GM23338 (cell line): Measurements from ENCODE around the gene ELMO3. TPM values are rescaled to one million over a fixed set of nuclear protein-coding genes. Genes with fewer than 3 reads are reported as not detected.

ENCODE experiments used
- ATAC-seq: fragments of 200-7000 bp; cut with Tn5 transposase; 3 replicates; pipeline ENCODE4 v1.9.1; 2020
- DNase-seq: peaks from one replicate; pipeline ENCODE4 v3.0.0-alpha.2; 2015; ENCODE audit warnings: low spot score
- H2AFZ ChIP-seq: fragments of 200-600 bp; sonication (generic); 2 replicates; pipeline ENCODE4 v1.8.0; 2016; ENCODE audit warnings: antibody characterized with exemption, mild to moderate bottlenecking, moderate library complexity
- H3F3A ChIP-seq: fragments of 200-600 bp; sonication (generic); replicated peaks from 2 replicates; pipeline ENCODE4 v1.8.0; 2017; ENCODE audit warnings: antibody characterized with exemption, mixed run types, low read depth
- H3K27ac ChIP-seq: fragments of 200-600 bp; sonication (generic); 2 replicates; pipeline ENCODE4 v1.6.1; 2016; ENCODE audit warnings: low read depth
- H3K27me3 ChIP-seq: fragments of 200-600 bp; sonication (generic); 2 replicates; pipeline ENCODE4 v1.8.0; 2016; ENCODE audit warnings: mild to moderate bottlenecking, mixed run types, moderate library complexity; ENCODE audit not compliant: insufficient read depth
- H3K36me3 ChIP-seq: fragments of 200-600 bp; sonication (generic); 2 replicates; pipeline ENCODE4 v1.8.0; 2016; ENCODE audit warnings: mild to moderate bottlenecking; ENCODE audit not compliant: insufficient read depth
- H3K4me1 ChIP-seq: fragments of 200-600 bp; sonication (generic); 2 replicates; pipeline ENCODE4 v1.8.0; 2016; ENCODE audit warnings: mild to moderate bottlenecking, moderate library complexity; ENCODE audit not compliant: insufficient read depth
- H3K4me2 ChIP-seq: fragments of 200-600 bp; sonication (generic); 2 replicates; pipeline ENCODE4 v1.7.1; 2017; ENCODE audit warnings: mixed run types
- H3K4me3 ChIP-seq: fragments of 200-600 bp; sonication (generic); 2 replicates; pipeline ENCODE4 v1.6.1; 2016; ENCODE audit warnings: mixed run types
- H3K79me2 ChIP-seq: fragments of 200-600 bp; sonication (generic); replicated peaks from 2 replicates; pipeline ENCODE4 v1.8.0; 2017; ENCODE audit warnings: mild to moderate bottlenecking; ENCODE audit not compliant: insufficient read depth
- H3K9me2 ChIP-seq: fragments of 200-600 bp; sonication (generic); 2 replicates; pipeline ENCODE4 v1.8.0; 2017; ENCODE audit not compliant: insufficient read depth
- H4K20me1 ChIP-seq: fragments of 200-600 bp; sonication (generic); replicated peaks from 2 replicates; pipeline ENCODE4 v1.8.0; 2017; ENCODE audit warnings: mild to moderate bottlenecking; ENCODE audit not compliant: insufficient read depth
- H3K27ac Mint-ChIP-seq: 2 replicates; pipeline ENCODE4 v1.8.0; 2020; ENCODE audit warnings: inconsistent platforms, mild to moderate bottlenecking, moderate library complexity, mixed read lengths
- H3K27me3 Mint-ChIP-seq: 3 replicates; pipeline ENCODE4 v1.8.0; 2022; ENCODE audit warnings: low read depth, mild to moderate bottlenecking, moderate library complexity, mixed read lengths, inconsistent platforms; ENCODE audit not compliant: insufficient read depth, poor library complexity
- H3K36me3 Mint-ChIP-seq: 3 replicates; pipeline ENCODE4 v1.8.0; 2021; ENCODE audit warnings: low read depth, mild to moderate bottlenecking, inconsistent platforms, moderate library complexity, mixed read lengths
- H3K4me1 Mint-ChIP-seq: 3 replicates; pipeline ENCODE4 v1.8.0; 2020; ENCODE audit warnings: mild to moderate bottlenecking, inconsistent platforms, mixed read lengths
- H3K4me3 Mint-ChIP-seq: 3 replicates; pipeline ENCODE4 v1.8.0; 2021; ENCODE audit warnings: moderate library complexity, mild to moderate bottlenecking, inconsistent platforms, mixed read lengths
- H3K9me3 Mint-ChIP-seq: 3 replicates; pipeline ENCODE4 v1.8.0; 2020; ENCODE audit warnings: moderate library complexity, mild to moderate bottlenecking, inconsistent platforms, mixed read lengths
- CREB1 ChIP-seq: fragments of 250-450 bp; sonication (Bioruptor Pico); IDR thresholded peaks from 2 replicates; pipeline ENCODE4 v1.5.0; 2020; ENCODE audit warnings: low read depth, mild to moderate bottlenecking, moderate library complexity
- EZH2phosphoT487 ChIP-seq: fragments of 200-600 bp; sonication (generic); IDR thresholded peaks from one replicate; pipeline ENCODE4 v1.8.1; 2018; ENCODE audit warnings: antibody characterized with exemption; ENCODE audit not compliant: unreplicated experiment
- JUNB ChIP-seq: IDR thresholded peaks from one replicate; pipeline ENCODE4 v1.6.1; 2016; ENCODE audit warnings: antibody characterized with exemption; ENCODE audit not compliant: unreplicated experiment
- NANOG ChIP-seq: IDR thresholded peaks from 2 replicates; pipeline ENCODE4 v1.6.1; 2016; ENCODE audit warnings: antibody characterized with exemption, borderline replicate concordance
- POLR2AphosphoS5 ChIP-seq: IDR thresholded peaks from 2 replicates; pipeline ENCODE4 v1.6.1; 2016; ENCODE audit warnings: antibody characterized with exemption, low read depth
- STAT1 ChIP-seq: IDR thresholded peaks from one replicate; pipeline ENCODE4 v1.6.1; 2016; ENCODE audit warnings: antibody characterized with exemption; ENCODE audit not compliant: unreplicated experiment
- ZNF114 ChIP-seq: fragments of 250-450 bp; sonication (Bioruptor Pico); IDR thresholded peaks from 2 replicates; pipeline ENCODE4 v1.5.0; 2020; ENCODE audit warnings: mild to moderate bottlenecking, moderate library complexity
- ZNF331 ChIP-seq: fragments of 250-450 bp; sonication (Bioruptor Pico); IDR thresholded peaks from 2 replicates; pipeline ENCODE4 v1.5.0; 2020; ENCODE audit warnings: low read depth, mild to moderate bottlenecking, moderate library complexity
- polyA plus RNA-seq: library from polyadenylated mRNA; unstranded; fragments of >200 nt; fragmentation: Nextera tagmentation; extraction: Ambion mirVana; gene quantifications from 2 replicates; pipeline ENCODE4 v1.2.1, GENCODE V29; 2016
- total RNA-seq: library from RNA; depleted of rRNA; stranded (reverse); fragments of >200 nt; shearing (Covaris generic); gene quantifications from 2 replicates; pipeline ENCODE4 v1.2.3, GENCODE V29; 2014
- TF ChIP-seq, protein P1 (sequence below): IDR thresholded peaks from 2 replicates; pipeline ENCODE4 v1.6.1; 2016; ENCODE audit warnings: antibody characterized with exemption
- TF ChIP-seq, protein P2 (sequence below): fragments of 250-450 bp; sonication (Bioruptor Pico); IDR thresholded peaks from 2 replicates; pipeline ENCODE4 v1.5.0; 2020; ENCODE audit warnings: mild to moderate bottlenecking, moderate library complexity

The ELMO3 gene
- total and polyA plus RNA-seq, 2 experiments from 2014 or later, result 4.7 to 16.2 TPM

DNA sequence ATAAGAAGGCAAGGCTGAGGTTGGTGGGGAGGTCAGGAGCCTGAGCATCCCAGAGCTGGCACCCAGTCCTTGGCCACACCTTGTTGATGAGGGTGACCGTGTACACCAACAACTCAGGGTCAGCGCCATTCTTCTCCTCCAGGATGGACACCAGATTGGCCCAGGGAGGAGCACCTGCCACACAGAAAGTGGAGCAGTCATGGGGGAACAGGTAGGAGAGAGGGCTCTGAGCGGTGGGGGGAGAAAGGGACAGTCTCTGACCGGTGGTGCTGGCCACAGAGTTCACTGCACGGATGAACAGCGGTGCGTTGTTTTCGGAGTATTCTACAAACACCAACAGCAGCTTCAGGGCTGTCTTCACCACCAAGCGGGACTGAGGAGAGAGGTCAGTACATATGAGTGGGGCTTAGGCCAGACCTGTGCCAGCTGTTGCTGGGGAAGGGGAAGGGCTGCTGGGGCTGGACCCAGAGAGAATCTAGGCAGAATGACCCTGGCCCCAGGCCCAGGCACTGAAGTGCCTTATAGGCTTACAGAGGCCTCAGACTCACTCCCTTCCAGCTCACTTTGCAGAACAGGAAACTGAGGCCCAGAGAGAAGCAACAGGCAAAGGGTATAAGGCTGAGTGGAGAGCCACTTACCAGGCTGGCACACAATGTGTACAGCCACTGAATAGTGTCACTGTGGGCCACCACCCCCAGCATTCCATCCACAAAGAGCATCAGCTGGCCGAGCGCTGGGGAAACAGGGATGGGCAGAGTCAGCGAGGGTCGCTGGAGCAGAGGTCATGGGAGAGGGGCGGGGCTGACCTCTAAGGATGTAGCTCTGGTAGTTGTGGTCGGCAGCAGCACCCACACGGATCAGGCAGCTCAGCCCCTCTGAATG lies 38.7 kb downstream of the ELMO3 start:
- Histone ChIP-seq H3F3A (0 out of 2 replicates have a peak, but pooled peaks cover 9% of the 10 kb centered on the region), H3K4me3 (no peak overlapping the region), H3K27me3 (no peaks in the 10 kb centered on the region), H3K36me3 (peaks cover 6% of the 10 kb centered on the region; the same call in 1 of the 2 replicates), H3K9me2 (no peaks in the 10 kb centered on the region), H3K4me2 (no peak overlapping the region), H2AFZ (no peak overlapping the region), H3K79me2 (peaks cover 8% of the 10 kb centered on the region; the same call in 1 of the 2 replicates), H4K20me1 (no peaks in the 10 kb centered on the region), H3K27ac (0 out of 2 replicates have a peak overlapping the region, but pooled peaks have one; percentile 19), H3K4me1 (peaks cover 10% of the 10 kb centered on the region)
- Mint-ChIP-seq H3K4me1 (peaks cover 32% of the 10 kb centered on the region), H3K9me3 (no peaks in the 10 kb centered on the region; the same call in 2 of the 3 replicates), H3K4me3 (no peak overlapping the region; the same call in 2 of the 3 replicates), H3K27me3 (peaks cover 9% of the 10 kb centered on the region), H3K36me3 (peaks cover 49% of the 10 kb centered on the region), H3K27ac (peak overlapping the region; percentile 61; the same call in 1 of the 2 replicates)
- DNase-seq, result no peak
- TF ChIP-seq ZNF114 (CRISPR knock-in tag) (no peak), ZNF331 (CRISPR knock-in tag) (no peak), EZH2phosphoT487 (no peak)
- no peak for ATAC-seq

DNA sequence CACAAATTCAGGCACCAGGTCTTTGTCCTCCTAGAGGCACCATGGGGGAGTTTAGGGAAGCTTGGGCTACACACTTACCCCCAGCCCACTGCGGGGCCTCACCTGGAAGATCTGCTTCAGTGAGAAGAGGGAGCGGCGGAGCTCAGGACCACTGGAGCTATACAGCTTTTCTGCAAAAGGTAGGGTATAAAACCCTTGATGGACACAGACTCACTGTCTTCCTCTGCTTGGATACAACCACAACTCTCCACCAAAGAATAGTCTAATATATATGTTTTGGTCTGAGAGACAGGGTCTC lies 39.3 kb downstream of the ELMO3 start:
- H3K4me3 Mint-ChIP-seq, result no peak overlapping the region; the same call in 2 of the 3 replicates
- H3K9me2 ChIP-seq, result no peaks in the 10 kb centered on the region
- peaks cover 10% of the 10 kb centered on the region for H3K4me1 ChIP-seq
- no peak overlapping the region for H3K27ac ChIP-seq
- H3F3A ChIP-seq, result 0 out of 2 replicates have a peak, but pooled peaks cover 9% of the 10 kb centered on the region
- no peak overlapping the region for H2AFZ ChIP-seq
- no peaks in the 10 kb centered on the region for H3K27me3 ChIP-seq
- H3K36me3 Mint-ChIP-seq, result peaks cover 47% of the 10 kb centered on the region
- H4K20me1 ChIP-seq, result no peaks in the 10 kb centered on the region; the same call in 1 of the 2 replicates
- no peaks in the 10 kb centered on the region; the same call in 2 of the 3 replicates for H3K9me3 Mint-ChIP-seq
- peaks cover 6% of the 10 kb centered on the region; the same call in 1 of the 2 replicates for H3K36me3 ChIP-seq
- peaks cover 32% of the 10 kb centered on the region for H3K4me1 Mint-ChIP-seq
- H3K27me3 Mint-ChIP-seq, result peaks cover 9% of the 10 kb centered on the region
- no peak overlapping the region for H3K4me2 ChIP-seq
- DNase-seq (no peak), ATAC-seq (no peak)
- H3K27ac Mint-ChIP-seq, result no peak overlapping the region
- peaks cover 12% of the 10 kb centered on the region for H3K79me2 ChIP-seq
- H3K4me3 ChIP-seq, result no peak overlapping the region
- TF ChIP-seq CREB1 (no peak), JUNB (no peak), STAT1 (no peak), ZNF331 (CRISPR knock-in tag) (no peak), NANOG (no peak), POLR2AphosphoS5 (no peak), EZH2phosphoT487 (no peak)
- TF ChIP-seq, protein P1, sequence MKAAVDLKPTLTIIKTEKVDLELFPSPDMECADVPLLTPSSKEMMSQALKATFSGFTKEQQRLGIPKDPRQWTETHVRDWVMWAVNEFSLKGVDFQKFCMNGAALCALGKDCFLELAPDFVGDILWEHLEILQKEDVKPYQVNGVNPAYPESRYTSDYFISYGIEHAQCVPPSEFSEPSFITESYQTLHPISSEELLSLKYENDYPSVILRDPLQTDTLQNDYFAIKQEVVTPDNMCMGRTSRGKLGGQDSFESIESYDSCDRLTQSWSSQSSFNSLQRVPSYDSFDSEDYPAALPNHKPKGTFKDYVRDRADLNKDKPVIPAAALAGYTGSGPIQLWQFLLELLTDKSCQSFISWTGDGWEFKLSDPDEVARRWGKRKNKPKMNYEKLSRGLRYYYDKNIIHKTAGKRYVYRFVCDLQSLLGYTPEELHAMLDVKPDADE, result no peak
- TF ChIP-seq, protein P2, sequence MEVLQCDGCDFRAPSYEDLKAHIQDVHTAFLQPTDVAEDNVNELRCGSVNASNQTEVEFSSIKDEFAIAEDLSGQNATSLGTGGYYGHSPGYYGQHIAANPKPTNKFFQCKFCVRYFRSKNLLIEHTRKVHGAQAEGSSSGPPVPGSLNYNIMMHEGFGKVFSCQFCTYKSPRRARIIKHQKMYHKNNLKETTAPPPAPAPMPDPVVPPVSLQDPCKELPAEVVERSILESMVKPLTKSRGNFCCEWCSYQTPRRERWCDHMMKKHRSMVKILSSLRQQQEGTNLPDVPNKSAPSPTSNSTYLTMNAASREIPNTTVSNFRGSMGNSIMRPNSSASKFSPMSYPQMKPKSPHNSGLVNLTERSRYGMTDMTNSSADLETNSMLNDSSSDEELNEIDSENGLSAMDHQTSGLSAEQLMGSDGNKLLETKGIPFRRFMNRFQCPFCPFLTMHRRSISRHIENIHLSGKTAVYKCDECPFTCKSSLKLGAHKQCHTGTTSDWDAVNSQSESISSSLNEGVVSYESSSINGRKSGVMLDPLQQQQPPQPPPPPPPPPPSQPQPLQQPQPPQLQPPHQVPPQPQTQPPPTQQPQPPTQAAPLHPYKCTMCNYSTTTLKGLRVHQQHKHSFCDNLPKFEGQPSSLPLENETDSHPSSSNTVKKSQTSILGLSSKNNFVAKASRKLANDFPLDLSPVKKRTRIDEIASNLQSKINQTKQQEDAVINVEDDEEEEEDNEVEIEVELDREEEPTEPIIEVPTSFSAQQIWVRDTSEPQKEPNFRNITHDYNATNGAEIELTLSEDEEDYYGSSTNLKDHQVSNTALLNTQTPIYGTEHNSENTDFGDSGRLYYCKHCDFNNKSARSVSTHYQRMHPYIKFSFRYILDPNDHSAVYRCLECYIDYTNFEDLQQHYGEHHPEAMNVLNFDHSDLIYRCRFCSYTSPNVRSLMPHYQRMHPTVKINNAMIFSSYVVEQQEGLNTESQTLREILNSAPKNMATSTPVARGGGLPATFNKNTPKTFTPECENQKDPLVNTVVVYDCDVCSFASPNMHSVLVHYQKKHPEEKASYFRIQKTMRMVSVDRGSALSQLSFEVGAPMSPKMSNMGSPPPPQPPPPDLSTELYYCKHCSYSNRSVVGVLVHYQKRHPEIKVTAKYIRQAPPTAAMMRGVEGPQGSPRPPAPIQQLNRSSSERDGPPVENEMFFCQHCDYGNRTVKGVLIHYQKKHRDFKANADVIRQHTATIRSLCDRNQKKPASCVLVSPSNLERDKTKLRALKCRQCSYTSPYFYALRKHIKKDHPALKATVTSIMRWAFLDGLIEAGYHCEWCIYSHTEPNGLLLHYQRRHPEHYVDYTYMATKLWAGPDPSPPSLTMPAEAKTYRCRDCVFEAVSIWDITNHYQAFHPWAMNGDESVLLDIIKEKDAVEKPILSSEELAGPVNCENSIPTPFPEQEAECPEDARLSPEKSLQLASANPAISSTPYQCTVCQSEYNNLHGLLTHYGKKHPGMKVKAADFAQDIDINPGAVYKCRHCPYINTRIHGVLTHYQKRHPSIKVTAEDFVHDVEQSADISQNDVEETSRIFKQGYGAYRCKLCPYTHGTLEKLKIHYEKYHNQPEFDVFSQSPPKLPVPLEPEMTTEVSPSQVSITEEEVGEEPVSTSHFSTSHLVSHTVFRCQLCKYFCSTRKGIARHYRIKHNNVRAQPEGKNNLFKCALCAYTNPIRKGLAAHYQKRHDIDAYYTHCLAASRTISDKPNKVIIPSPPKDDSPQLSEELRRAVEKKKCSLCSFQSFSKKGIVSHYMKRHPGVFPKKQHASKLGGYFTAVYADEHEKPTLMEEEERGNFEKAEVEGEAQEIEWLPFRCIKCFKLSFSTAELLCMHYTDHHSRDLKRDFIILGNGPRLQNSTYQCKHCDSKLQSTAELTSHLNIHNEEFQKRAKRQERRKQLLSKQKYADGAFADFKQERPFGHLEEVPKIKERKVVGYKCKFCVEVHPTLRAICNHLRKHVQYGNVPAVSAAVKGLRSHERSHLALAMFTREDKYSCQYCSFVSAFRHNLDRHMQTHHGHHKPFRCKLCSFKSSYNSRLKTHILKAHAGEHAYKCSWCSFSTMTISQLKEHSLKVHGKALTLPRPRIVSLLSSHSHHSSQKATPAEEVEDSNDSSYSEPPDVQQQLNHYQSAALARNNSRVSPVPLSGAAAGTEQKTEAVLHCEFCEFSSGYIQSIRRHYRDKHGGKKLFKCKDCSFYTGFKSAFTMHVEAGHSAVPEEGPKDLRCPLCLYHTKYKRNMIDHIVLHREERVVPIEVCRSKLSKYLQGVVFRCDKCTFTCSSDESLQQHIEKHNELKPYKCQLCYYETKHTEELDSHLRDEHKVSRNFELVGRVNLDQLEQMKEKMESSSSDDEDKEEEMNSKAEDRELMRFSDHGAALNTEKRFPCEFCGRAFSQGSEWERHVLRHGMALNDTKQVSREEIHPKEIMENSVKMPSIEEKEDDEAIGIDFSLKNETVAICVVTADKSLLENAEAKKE (CRISPR knock-in tag), result no peak
